HFF-Myc (cell line): ENCODE results near the gene CDH11.

ENCODE experiments used
- DNase-seq: peaks from one replicate; pipeline ENCODE4 v3.0.0-alpha.2; 2011; ENCODE audit warnings: low read depth; ENCODE audit errors: extremely low read depth
- H3K4me3 ChIP-seq: replicated peaks from 2 replicates; pipeline ENCODE4 v1.5.1; 2011; ENCODE audit warnings: low read depth, mild to moderate bottlenecking, control low read depth, low read length
- TF ChIP-seq, protein P1 (sequence below): IDR thresholded peaks from 2 replicates; pipeline ENCODE4 v1.5.1; 2012; ENCODE audit warnings: mild to moderate bottlenecking, low read depth, low read length, control low read depth; ENCODE audit errors: missing control alignments

CDH11 gene

DNA sequence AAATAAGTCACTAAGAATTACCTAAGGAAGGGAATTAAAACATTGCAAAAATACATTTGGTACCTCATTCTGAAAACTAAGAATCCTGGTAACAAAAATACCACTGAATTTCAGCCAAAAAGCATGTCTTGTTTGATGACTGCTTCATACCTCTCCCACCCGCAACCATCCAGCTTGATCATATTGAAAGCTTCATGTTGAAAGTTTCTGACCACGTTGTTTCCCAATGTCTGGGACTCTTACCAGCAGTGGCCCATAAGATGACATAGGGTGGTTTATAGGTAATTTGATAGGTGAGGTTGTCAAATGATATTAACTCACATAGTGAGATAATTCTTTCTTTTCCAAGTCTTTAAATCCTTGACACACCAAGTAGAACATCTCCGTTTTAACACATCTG is 139.3 kb downstream of the CDH11 start:
- no peak overlapping the region for H3K4me3 ChIP-seq
- no peak for DNase-seq
- TF ChIP-seq, protein P1, sequence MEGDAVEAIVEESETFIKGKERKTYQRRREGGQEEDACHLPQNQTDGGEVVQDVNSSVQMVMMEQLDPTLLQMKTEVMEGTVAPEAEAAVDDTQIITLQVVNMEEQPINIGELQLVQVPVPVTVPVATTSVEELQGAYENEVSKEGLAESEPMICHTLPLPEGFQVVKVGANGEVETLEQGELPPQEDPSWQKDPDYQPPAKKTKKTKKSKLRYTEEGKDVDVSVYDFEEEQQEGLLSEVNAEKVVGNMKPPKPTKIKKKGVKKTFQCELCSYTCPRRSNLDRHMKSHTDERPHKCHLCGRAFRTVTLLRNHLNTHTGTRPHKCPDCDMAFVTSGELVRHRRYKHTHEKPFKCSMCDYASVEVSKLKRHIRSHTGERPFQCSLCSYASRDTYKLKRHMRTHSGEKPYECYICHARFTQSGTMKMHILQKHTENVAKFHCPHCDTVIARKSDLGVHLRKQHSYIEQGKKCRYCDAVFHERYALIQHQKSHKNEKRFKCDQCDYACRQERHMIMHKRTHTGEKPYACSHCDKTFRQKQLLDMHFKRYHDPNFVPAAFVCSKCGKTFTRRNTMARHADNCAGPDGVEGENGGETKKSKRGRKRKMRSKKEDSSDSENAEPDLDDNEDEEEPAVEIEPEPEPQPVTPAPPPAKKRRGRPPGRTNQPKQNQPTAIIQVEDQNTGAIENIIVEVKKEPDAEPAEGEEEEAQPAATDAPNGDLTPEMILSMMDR, result no peak

DNA sequence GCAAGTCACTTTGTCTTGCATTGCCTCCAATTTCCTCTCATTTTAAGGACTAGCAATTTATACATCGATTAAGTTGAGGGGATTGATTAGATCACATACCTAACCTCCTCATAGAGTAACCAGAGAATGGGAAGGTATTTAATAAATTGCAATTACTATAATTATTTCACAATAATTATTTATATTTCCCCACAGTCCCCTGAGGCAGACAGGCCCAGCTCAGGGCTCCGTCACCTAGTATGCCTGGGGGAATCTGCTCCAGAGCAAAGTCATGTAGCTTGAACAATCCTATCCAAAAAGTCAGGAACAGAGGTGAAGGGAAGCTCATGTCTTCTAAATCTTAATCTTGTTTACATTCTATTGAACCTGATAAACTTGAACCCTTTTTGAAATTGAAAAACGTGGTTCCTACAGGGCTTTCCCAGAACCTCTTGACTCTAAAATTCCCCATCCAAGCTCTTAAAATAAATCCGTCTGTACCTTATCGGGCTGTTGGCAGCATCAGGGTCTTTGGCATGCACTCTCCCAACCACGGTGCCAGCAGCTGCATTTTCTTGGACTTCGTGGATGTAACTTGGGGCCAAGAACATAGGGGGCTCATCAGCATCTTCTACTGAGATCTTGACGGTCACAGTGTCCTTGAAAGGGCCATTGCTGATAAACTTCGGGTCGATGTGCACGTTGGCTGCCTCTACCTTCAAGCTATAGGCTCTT is 140.1 kb downstream of the CDH11 start:
- DNase-seq, result no peak
- no peak overlapping the region for H3K4me3 ChIP-seq
- TF ChIP-seq, protein P1, result no peak

DNA sequence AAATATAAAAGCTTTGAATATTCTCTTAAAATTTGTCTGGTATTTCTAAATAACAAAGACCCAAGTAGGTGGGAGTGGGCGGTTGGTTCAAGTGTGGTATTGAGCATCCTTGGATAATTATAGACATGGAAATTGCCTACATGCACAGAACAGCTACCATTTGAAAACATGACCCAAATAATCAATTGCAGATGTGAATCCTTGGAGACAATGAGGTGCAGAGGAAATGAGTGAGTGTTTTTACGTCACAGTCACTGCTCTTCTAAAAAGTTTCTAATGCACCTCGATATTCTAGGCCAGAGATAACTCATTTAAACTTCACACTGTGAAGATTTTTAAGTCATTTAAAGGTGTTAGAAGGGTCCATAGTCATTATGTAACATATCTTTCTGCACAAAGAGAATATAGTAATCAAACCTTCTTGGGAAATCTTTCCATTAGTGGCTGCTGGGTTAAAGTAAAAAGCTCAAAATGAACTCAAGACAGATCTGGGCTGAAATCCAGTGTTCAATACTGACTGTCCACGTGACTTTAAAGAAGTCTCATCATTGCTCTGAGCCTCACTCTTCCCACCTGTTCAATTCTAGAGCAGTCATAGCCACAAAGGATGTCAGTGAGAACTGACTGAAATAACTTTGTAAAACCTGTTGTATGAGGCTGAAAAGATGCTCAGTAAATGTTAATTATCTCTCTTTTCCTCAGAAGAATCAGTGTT is 144.5 kb downstream of the CDH11 start:
- DNase-seq, result peak; percentile 62
- H3K4me3 ChIP-seq, result no peak overlapping the region
- TF ChIP-seq, protein P1, result no peak

DNA sequence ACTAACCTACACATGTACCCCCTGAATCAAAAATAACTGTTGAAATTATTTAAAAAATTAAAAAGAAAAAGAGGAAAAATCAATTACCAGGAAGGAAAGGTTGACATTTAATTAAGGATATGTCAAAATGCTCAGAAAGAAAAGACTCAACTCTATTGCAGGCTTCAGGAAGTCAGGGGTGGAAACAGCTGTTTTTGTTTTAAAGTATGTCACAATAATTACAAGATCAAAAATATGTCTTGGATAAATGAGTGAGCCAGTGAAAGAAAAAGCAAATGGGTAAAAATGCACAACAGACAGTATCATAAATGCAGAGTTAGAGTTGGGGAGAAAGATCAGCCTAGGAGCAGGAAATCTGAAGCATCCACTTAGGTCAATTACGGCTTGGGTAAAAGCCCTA is 146.0 kb downstream of the CDH11 start:
- DNase-seq, result no peak
- TF ChIP-seq, protein P1, result no peak
- no peak overlapping the region for H3K4me3 ChIP-seq

DNA sequence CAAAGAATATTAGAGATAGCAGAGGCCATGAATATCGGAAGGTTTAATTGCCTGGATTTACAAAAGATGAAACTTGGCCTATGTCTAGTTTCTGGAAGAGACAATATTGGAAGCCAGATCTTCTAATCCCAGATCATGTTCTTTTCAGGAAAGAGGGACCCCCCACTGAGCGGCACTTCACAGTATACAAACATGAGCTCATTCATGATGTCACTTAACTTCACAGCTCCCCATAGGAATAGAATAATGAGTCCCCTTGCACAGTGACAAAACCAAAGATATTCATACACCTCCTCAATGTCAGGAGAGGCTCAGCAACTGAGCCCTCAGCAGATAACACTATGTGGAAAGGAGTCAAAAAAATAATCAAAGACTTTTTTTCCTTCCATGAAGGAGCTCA is 147.5 kb downstream of the CDH11 start:
- DNase-seq, result no peak
- TF ChIP-seq, protein P1, result no peak
- H3K4me3 ChIP-seq, result no peak overlapping the region

DNA sequence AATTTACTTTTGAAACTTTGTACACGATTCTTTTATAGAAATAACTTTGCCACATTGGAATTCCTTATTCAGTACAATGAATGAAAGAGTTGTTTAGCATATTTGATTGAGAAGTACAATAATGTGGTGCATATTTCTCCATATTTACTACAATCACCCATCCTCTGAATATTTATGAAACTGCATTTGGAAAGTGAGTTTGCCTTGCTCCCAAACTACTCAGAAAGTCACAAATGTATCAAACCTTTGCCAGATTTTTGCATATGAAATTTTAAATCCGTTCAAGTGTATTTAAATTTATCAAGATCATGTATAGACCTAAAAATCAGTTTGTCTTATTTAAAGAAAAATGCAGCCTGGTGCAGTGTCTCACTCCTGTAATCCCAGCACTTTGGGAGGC is 148.7 kb downstream of the CDH11 start:
- TF ChIP-seq, protein P1, result no peak

DNA sequence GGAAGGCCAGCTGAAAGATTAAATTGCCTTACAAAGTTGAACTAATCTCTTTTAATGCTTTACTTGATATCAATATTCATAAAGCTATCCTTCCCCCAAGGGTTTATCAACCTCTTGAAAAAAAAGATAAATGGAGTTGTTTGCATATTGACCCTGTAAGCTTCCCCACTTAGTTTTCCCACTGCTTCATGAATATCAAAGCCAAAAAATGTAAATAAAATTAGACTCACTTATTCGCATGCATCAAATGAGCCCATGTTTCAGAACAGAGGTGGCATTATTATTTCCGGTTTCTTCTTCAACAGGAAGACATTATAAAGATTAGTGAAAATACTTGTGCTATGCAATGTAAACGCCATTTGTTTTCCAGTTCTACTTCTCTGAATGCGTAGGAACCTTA is 150.7 kb downstream of the CDH11 start:
- TF ChIP-seq, protein P1, result no peak
- DNase-seq, result no peak
- H3K4me3 ChIP-seq, result no peak overlapping the region

More for the DNA sequence above, 148.7 kb downstream of the CDH11 start:
- no peak for DNase-seq
- H3K4me3 ChIP-seq, result no peak overlapping the region
